H1 (cell line): Measurements from ENCODE around the gene DLX4.

ENCODE experiments used
- CHD2 ChIP-seq: IDR thresholded peaks from 2 replicates; pipeline ENCODE4 v1.6.1; 2012; ENCODE audit warnings: low read length, improper control_type of control experiment
- CTCF ChIP-seq, 3 experiments: IDR thresholded peaks; 1 replicate in 2 of 3; 2 replicates in 1 of 3; pipeline versions ENCODE4 v1.5.1 to v1.6.1; 2011; ENCODE audit warnings: low read length in 3 of 3, mild to moderate bottlenecking in 3 of 3, inconsistent platforms in 2 of 3, low read depth in 1 of 3, moderate library complexity in 1 of 3; ENCODE audit not compliant: insufficient read depth in 1 of 3; ENCODE audit errors: control extremely low read depth in 1 of 3
- GABPA ChIP-seq: IDR thresholded peaks from 2 replicates; pipeline ENCODE4 v1.6.1; 2011; ENCODE audit warnings: mild to moderate bottlenecking, low read length, moderate library complexity, borderline replicate concordance; ENCODE audit not compliant: insufficient read depth
- MAFK ChIP-seq: IDR thresholded peaks from 2 replicates; pipeline ENCODE4 v1.6.1; 2012; ENCODE audit warnings: low read depth, mild to moderate bottlenecking, improper control_type of control experiment, low read length
- MAX ChIP-seq: IDR thresholded peaks from 2 replicates; pipeline ENCODE4 v1.6.1; 2012; ENCODE audit warnings: inconsistent platforms
- NANOG ChIP-seq: IDR thresholded peaks from 2 replicates; pipeline ENCODE4 v1.6.1; 2011; ENCODE audit warnings: low read length, low read depth, mild to moderate bottlenecking, inconsistent platforms; ENCODE audit not compliant: insufficient read depth, poor library complexity, severe bottlenecking
- POLR2A ChIP-seq, 2 experiments: IDR thresholded peaks; 1 replicate in 1 of 2; 2 replicates in 1 of 2; pipeline ENCODE4 v1.6.1; 2011; ENCODE audit warnings: low read depth in 2 of 2, low read length in 2 of 2, mild to moderate bottlenecking in 2 of 2; ENCODE audit errors: control extremely low read depth in 1 of 2
- POLR2AphosphoS5 ChIP-seq: IDR thresholded peaks from 2 replicates; pipeline ENCODE4 v1.6.1; 2011; ENCODE audit warnings: low read depth, low read length
- RFX5 ChIP-seq: IDR thresholded peaks from 2 replicates; pipeline ENCODE4 v1.6.1; 2011; ENCODE audit warnings: low read depth, low read length, improper control_type of control experiment, borderline replicate concordance
- RXRA ChIP-seq: IDR thresholded peaks from 2 replicates; pipeline ENCODE4 v1.6.1; 2011; ENCODE audit warnings: low read depth, mild to moderate bottlenecking, low read length, moderate library complexity; ENCODE audit not compliant: insufficient read depth
- SP1 ChIP-seq: IDR thresholded peaks from 2 replicates; pipeline ENCODE4 v1.6.1; 2011; ENCODE audit warnings: low read depth, low read length
- SUZ12 ChIP-seq: fragments of 200-600 bp; sonication (generic); IDR thresholded peaks from 2 replicates; pipeline ENCODE4 v1.6.1; 2012; ENCODE audit warnings: mild to moderate bottlenecking, inconsistent platforms, low read length, moderate library complexity, mixed read lengths
- TAF1 ChIP-seq: IDR thresholded peaks from 2 replicates; pipeline ENCODE4 v1.6.1; 2011; ENCODE audit warnings: mild to moderate bottlenecking, low read depth, low read length
- TCF12 ChIP-seq: IDR thresholded peaks from 2 replicates; pipeline ENCODE4 v1.6.1; 2011; ENCODE audit warnings: low read depth, mild to moderate bottlenecking, low read length

- no peak for TF ChIP-seq CTCF (IDR thresholded peaks at IDR 0.05; ENCODE audit: control extremely low read depth in 1 of 3, insufficient read depth in 1 of 3, low read depth in 1 of 3, low read length in 3 of 3)
- no peak for TF ChIP-seq SP1
- no peak for TF ChIP-seq POLR2A (IDR thresholded peaks at IDR 0.05; ENCODE audit: control extremely low read depth in 1 of 2, low read depth in 2 of 2, low read length in 2 of 2)
- no peak for TF ChIP-seq TCF12
- no peak for TF ChIP-seq RFX5
- TF ChIP-seq NANOG = no peak
- no peak for TF ChIP-seq TAF1
- TF ChIP-seq CHD2 = no peak
- TF ChIP-seq MAFK = no peak
- TF ChIP-seq MAX = no peak
- no peak for TF ChIP-seq RXRA
- TF ChIP-seq POLR2AphosphoS5 = no peak
- TF ChIP-seq SUZ12 = no peak
- no peak for TF ChIP-seq GABPA
Measured at GRCh38 chr17:49928126-49928800, 40.7 kb upstream of the DLX4 start.
